GM21360 (cell line): ENCODE results near the gene CLDN24.

Experiments
- ATAC-seq: cut with Tn5 transposase; IDR thresholded peaks from one replicate; pipeline ENCODE4 v1.9.1; 2021; ENCODE audit warnings: mild to moderate bottlenecking, moderate library complexity; ENCODE audit not compliant: unreplicated experiment

The CLDN24 gene

DNA sequence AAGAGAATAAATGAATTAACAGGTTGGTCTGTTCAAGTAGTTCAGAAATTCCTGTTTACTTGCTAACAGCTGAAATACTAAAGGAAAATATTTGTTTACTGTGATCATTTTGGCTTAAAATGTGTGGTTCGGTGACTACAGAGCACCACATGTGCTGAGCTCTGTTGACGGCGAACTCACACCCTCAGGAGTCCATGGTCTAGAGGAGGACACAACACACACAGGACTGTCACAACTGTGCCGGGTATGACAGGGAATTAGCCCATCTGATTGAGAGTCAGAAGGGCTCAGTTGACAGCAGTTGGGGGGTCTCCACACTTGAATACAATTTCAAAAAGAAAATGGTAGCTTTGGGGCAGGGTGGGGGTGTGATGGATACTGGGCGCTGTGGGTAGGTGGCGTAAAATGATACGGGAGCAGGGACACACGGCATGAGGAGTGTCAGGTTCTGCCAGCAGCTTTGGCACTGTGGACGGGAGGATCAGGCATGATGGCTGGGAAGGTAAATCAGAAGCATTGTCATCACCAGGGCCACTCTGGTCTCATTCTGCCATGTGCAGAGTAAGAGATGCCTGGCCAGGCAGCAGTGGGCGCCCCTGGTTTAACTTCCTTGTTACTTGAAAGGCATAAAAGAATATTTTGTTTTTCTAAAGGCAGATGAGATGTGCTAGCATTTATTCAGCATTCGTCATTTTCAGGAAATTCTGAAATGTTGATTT is 35.5 kb downstream of the CLDN24 start:
- ATAC-seq, result no peak

DNA sequence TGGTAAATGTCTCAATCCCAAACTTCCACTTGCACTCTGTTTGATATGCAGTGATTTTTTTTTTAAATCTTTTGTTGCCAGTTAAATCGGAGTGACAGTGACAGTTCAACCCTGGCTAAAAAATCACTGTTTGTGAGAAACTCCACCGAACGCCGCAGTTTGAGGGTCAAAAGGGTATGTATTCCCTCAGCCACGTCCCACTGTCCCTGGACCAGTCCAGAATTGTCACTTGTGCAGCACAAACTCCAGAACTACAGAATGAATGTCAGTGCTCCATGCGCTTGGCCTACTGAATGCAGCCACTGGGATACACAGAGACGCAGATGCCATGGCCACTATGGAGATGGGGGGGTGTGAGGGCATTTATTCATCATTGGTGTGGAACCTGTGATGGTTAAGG is 36.3 kb downstream of the CLDN24 start:
- ATAC-seq, result no peak

DNA sequence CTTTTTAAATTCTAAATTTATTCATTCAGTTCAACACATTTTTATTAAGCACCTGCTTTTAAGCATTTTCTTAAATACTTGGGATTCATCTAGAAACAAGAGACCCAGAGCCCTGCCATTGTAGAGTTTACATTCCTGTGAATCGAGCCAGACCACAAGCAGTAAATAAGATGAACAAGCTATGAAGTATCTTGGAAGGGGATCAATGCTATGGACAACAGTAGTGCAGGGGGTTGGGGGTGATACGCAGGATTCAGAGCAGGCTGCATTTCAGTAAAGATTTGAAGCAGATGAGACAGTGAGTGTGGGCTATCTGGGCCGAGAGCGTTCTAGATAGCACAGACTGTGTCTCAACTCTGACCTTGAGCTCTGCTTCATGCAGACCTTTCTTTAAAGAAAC is 37.3 kb downstream of the CLDN24 start:
- no peak for ATAC-seq

DNA sequence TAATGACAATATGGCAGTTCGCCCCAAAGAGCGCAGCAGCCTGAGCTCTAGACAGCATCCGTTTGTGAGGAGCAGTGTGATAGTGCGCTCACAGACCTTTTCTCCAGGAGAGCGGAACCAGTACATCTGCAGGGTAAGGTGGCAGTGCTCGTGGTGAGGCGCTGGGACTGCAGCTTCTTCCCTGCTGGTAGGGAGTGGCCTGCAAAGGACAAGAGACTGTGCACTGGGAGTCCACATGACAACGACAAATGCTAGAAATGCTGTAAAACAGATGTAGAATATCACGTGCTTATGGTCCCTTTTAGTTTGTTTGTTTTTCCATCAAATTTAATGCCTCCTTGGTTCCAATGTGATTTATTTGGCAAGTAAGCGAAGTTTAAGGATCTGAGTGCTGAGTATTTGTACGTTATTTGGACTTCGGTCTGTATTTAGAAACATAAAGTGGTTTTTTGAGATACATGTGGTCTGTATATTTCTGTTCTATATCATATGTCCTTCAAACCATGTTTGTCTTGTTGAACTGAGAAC is 37.9 kb downstream of the CLDN24 start:
- ATAC-seq, result no peak

DNA sequence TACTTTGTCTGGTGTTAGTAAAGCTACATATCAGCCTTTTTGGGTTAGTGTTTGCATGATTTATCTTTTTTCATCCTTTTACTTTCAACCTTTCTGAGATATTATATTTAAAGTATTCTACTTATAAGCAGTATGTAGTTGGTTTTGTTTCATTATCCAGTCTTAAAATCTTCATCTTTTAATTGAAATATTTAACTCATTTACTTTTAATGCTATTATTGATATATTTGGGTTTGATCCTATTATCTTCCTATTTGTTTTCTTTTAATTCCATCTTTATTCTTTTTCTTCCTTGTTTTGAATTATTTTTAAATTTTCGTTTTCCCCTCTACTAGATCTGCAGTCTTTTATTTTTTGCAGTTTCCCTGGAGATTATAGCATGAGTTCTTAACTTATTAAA is 46.1 kb downstream of the CLDN24 start:
- ATAC-seq, result no peak

DNA sequence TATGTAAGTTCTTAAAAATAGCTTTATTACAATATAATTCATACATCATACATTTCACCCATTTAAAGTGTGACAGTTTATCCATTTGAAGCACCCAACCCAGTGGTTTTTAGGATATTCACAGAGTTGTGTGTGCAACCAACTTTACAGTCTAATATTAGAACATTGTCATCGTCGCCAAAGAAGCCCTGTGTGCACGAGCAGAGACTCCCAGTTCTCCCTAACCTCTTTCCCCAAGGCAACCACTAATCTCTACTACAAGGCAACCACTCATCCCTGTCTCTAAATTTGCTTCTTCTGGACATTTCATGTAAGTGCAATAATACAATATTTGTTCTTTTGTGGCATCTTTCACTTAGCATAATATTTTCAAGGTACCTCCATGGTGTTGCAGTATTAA is 49.8 kb downstream of the CLDN24 start:
- no peak for ATAC-seq
